HepG2 (cell line): ENCODE results near the gene FAM219B. TPM values are rescaled to one million over a fixed set of nuclear protein-coding genes. Genes with fewer than 3 reads are reported as not detected.
"Not testable (repeated sequence)": the region's sequence is repeated elsewhere in the genome, so short reads cannot be mapped to it uniquely, and the experiment has no call there.

ENCODE experiments used
- ATAC-seq: fragments of 200-7000 bp; cut with Tn5 transposase; 3 replicates; pipeline ENCODE4 v1.9.1; 2020; ENCODE audit warnings: mild to moderate bottlenecking, moderate library complexity
- BruUV-seq: library from RNA; stranded (reverse); fragments of 400-500 nt; replicated peaks from 2 replicates; lab custom pipeline; 2021; lab: Mats Ljungman, UMichigan
- CTCF ChIA-PET: fragments of 300-600 bp; formaldehyde crosslinking; extraction: SDS; loops from one replicate; lab custom pipeline; 2021; ENCODE audit warnings: low total read pairs, inconsistent platforms, low intra/inter-chr PET ratio; lab: Yijun Ruan, JAX
- POLR2A ChIA-PET: fragments of 350-600 bp; sonication (Branson Sonifier 250); formaldehyde crosslinking; loops from one replicate; lab custom pipeline; 2020; ENCODE audit warnings: antibody characterized with exemption, inconsistent platforms; lab: Yijun Ruan, JAX
- DNase-seq: peaks from one replicate; pipeline ENCODE4 v3.0.0-alpha.2; 2015; ENCODE audit warnings: low spot score
- FAIRE-seq: peaks from 3 replicates; lab custom pipeline; 2011; peaks lifted over from hg19 to GRCh38; lab: Jason Lieb, UNC
- H2AFZ ChIP-seq: one replicate; pipeline ENCODE4 v1.6.1; 2011; ENCODE audit warnings: low read length, inconsistent platforms
- H3K27ac ChIP-seq: fragments of 300-600 bp; 3 replicates; pipeline ENCODE4 v1.8.0; 2011; ENCODE audit warnings: mixed run types, mild to moderate bottlenecking, mixed read lengths, low read length, inconsistent platforms; ENCODE audit not compliant: insufficient read depth; ENCODE audit errors: extremely low read length
- H3K27me3 ChIP-seq, 2 experiments: fragments of 200-600 bp in 1 of 2; 2 replicates in 1 of 2; 3 replicates in 1 of 2; pipeline versions ENCODE4 v1.6.0 to v1.8.0; 2011; ENCODE audit warnings: low read length in 2 of 2, mild to moderate bottlenecking in 2 of 2, moderate library complexity in 2 of 2, inconsistent platforms in 1 of 2; ENCODE audit not compliant: insufficient read depth in 2 of 2, control insufficient read depth in 1 of 2
- H3K36me3 ChIP-seq, 2 experiments: fragments of 200-600 bp in 1 of 2; replicated peaks in 1 of 2; 2 replicates in 1 of 2; 3 replicates in 1 of 2; pipeline versions ENCODE4 v1.5.1 to v1.8.0; 2011; ENCODE audit warnings: low read length in 2 of 2, inconsistent platforms in 1 of 2; ENCODE audit not compliant: insufficient read depth in 2 of 2, control insufficient read depth in 1 of 2
- H3K4me1 ChIP-seq: 2 replicates; pipeline ENCODE4 v1.5.1; 2012; ENCODE audit warnings: low read length, inconsistent platforms; ENCODE audit not compliant: insufficient read depth
- H3K4me2 ChIP-seq: 2 replicates; pipeline ENCODE4 v1.6.0; 2011; ENCODE audit warnings: low read depth, low read length, inconsistent platforms
- H3K4me3 ChIP-seq, 3 experiments: fragments of 200-600 bp in 1 of 3; sonication (generic), shearing (Covaris generic) in 1 of 3; replicated peaks in 1 of 3; 2 replicates each; pipeline ENCODE4 v1.5.1; 2011 to 2016; ENCODE audit warnings: low read length in 3 of 3, inconsistent platforms in 2 of 3, low read depth in 2 of 3, mild to moderate bottlenecking in 2 of 3, control low read depth in 1 of 3, mixed read lengths in 1 of 3; ENCODE audit not compliant: insufficient read depth in 1 of 3
- H3K79me2 ChIP-seq: one replicate; pipeline ENCODE4 v1.6.1; 2011; ENCODE audit warnings: low read length, inconsistent platforms; ENCODE audit not compliant: insufficient read depth
- H3K9ac ChIP-seq: 2 replicates; pipeline ENCODE4 v1.6.0; 2011; ENCODE audit warnings: mild to moderate bottlenecking, low read depth, low read length, inconsistent platforms; ENCODE audit not compliant: insufficient read depth
- H3K9me3 ChIP-seq: 2 replicates; pipeline ENCODE4 v1.5.1; 2012; ENCODE audit warnings: mild to moderate bottlenecking, low read length
- H4K20me1 ChIP-seq: 2 replicates; pipeline ENCODE4 v1.6.0; 2011; ENCODE audit warnings: inconsistent platforms, mild to moderate bottlenecking, low read length, moderate library complexity; ENCODE audit not compliant: insufficient read depth
- FOXO4 ChIP-seq: sonication (generic); formaldehyde crosslinking; conservative IDR thresholded peaks from 2 replicates; pipeline ENCODE4 v1.8.1; 2023; ENCODE audit warnings: missing genetic modification reagents
- HES4 ChIP-seq: sonication (generic); formaldehyde crosslinking; IDR thresholded peaks from 2 replicates; pipeline ENCODE4 v1.9.0; 2021; ENCODE audit warnings: mild to moderate bottlenecking, missing genetic modification reagents, borderline replicate concordance
- MAF1 ChIP-seq: sonication (generic); formaldehyde crosslinking; IDR thresholded peaks from 2 replicates; pipeline ENCODE4 v1.5.0; 2020; ENCODE audit warnings: missing genetic modification reagents, borderline replicate concordance
- WGBS: methylation state at CpG from one replicate; pipeline ENCODE4 v1.1.6; 2017; ENCODE audit warnings: low lambda C conversion rate; 5-methylcytosine and 5-hydroxymethylcytosine counted together
- in situ Hi-C: cut with HindIII; loops from 2 replicates; pipeline ENCODE4 v1.10.0; 2017; ENCODE audit warnings: low pct_unique_long_range_greater_than_20kb; ENCODE audit not compliant: extremely low pct_ligation_motif_present
- intact Hi-C: fragments of 100-400 bp; cut with micrococcal nuclease; formaldehyde crosslinking; loops from one replicate; pipeline ENCODE4 v1.10.0; 2022; ENCODE audit not compliant: unreplicated experiment
- polyA plus RNA-seq, 8 experiments: library from polyadenylated mRNA; depleted of rRNA in 3 of 8; stranded (reverse) in 7 of 8; unstranded in 1 of 8; fragments of >200 nt; fragmentation: Illumina TruSeq in 4 of 8; extraction: Trizol in 4 of 8; gene quantifications; 2 replicates each; pipeline versions ENCODE4 v1.2.1 to v1.2.3, GENCODE V29; 2011 to 2016; ENCODE audit warnings: low read depth in 4 of 8, missing spikeins in 1 of 8, mixed read lengths in 1 of 8; ENCODE audit not compliant: insufficient read depth in 1 of 8
- total RNA-seq, 5 experiments: library from RNA; depleted of rRNA; stranded (reverse); fragments of >200 nt; fragmentation: Illumina TruSeq; extraction: Trizol; gene quantifications; 2 replicates each; pipeline ENCODE4 v1.2.3, GENCODE V29; 2016; ENCODE audit warnings: low read depth in 1 of 5

FAM219B gene
- total and polyA plus RNA-seq, 2 of the 13 experiments (the other 11 are each of a cell fraction or from before 2014, with no cell fraction given): 36.6 to 50.2 TPM

DNA sequence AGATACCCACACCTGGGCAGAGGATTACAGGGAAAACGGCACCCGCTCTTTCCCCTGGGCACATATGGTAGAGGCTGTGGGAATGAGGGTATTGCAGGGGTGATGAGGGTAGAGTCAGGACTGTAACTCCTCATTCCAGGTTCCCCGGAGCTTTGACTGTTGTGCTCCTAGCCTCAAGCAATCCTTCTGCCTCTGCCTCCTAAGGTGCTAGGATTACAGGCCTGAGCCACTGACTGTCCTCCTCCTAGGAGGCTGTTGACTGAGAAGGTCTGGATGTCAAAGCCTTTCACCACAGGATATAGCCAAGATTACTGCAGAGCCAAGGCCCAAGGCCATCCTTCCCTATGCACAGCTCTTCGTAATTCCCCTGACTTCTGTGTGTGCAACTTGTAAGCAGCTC is 17.9 kb downstream of the FAM219B start:
- Histone ChIP-seq H3K4me3 (peak overlapping the region in 1 of 3 experiments; percentile 99; a peak in 1 of 6 replicates), H3K4me2 (peak overlapping the region; percentile 84)

GRCh38 chr15:74887537-74888193 is 19.0 kb downstream of the FAM219B start:
- CTCF ChIA-PET: not testable (repeated sequence)

More for the DNA sequence above, 17.9 kb downstream of the FAM219B start:
- H3K27ac ChIP-seq: no peak overlapping the region
- in situ Hi-C loops: no loop called here
- TF ChIP-seq FOXO4 (CRISPR knock-in tag) (0 out of 2 replicates have a peak, but pooled peaks have one; percentile 56), MAF1 (no peak), HES4 (0 out of 2 replicates have a peak, but pooled peaks have one; percentile 9)
- H3K9ac ChIP-seq: 0 out of 2 replicates have a peak overlapping the region, but pooled peaks have one; percentile 95
- peaks cover 11% of the 10 kb centered on the region for H3K79me2 ChIP-seq
- H4K20me1 ChIP-seq: no peaks in the 10 kb centered on the region; the same call in 1 of the 2 replicates
- no peaks in the 10 kb centered on the region; a peak in 1 of 5 replicates for H3K27me3 ChIP-seq
- no peak; the same call in 2 of the 3 replicates for ATAC-seq
- no TSS peak for BruUV-seq
- DNase-seq: no peak
- peaks cover 45% of the 10 kb centered on the region for H3K4me1 ChIP-seq
- no peak overlapping the region for H2AFZ ChIP-seq
- peaks cover 11 to 15% of the 10 kb centered on the region in 2 experiments; a peak in 4 of 5 replicates for H3K36me3 ChIP-seq
- ChIA-PET POLR2A (interaction anchor here (0.6 to 3.3 kb wide), 4 partner anchors 12 to 665 kb away, joined by 3 to 23 read pairs (median 16); partner anchors contain the start of genes FAM219B and SCAMP2), CTCF (no interaction called here)
- FAIRE-seq: no peak
- WGBS: 81% methylated on average over 4 of the region's 4 CpGs
- intact Hi-C loops: no loop called here
- H3K9me3 ChIP-seq: no peaks in the 10 kb centered on the region

More at GRCh38 chr15:74887537-74888193, 19.0 kb downstream of the FAM219B start:
- DNase-seq, FAIRE-seq, H3K4me2 ChIP-seq, H3K9me3 ChIP-seq, intact Hi-C loops, H4K20me1 ChIP-seq, H3K36me3 ChIP-seq, ATAC-seq, H3K27ac ChIP-seq, H3K27me3 ChIP-seq, H3K4me3 ChIP-seq, H2AFZ ChIP-seq, in situ Hi-C loops, H3K9ac ChIP-seq, BruUV-seq: not testable (repeated sequence)
- H3K79me2 ChIP-seq: peaks cover 11% of the 10 kb centered on the region
- WGBS: 22% methylated on average over 6 of the region's 10 CpGs
- H3K4me1 ChIP-seq: peaks cover 49% of the 10 kb centered on the region
- POLR2A ChIA-PET: interaction anchor here (3.1 kb wide), 1 partner anchor 19 kb away, joined by 21 read pairs; the partner anchor contains the start of gene FAM219B
